GM23338 (cell line): ENCODE data around the gene ACOXL. TPM values are rescaled to one million over a fixed set of nuclear protein-coding genes. Genes with fewer than 3 reads are reported as not detected.

ENCODE experiments used
- ATAC-seq: fragments of 200-7000 bp; cut with Tn5 transposase; 3 replicates; pipeline ENCODE4 v1.9.1; 2020
- DNase-seq: peaks from one replicate; pipeline ENCODE4 v3.0.0-alpha.2; 2015; ENCODE audit warnings: low spot score
- H2AFZ ChIP-seq: fragments of 200-600 bp; sonication (generic); 2 replicates; pipeline ENCODE4 v1.8.0; 2016; ENCODE audit warnings: antibody characterized with exemption, mild to moderate bottlenecking, moderate library complexity
- H3F3A ChIP-seq: fragments of 200-600 bp; sonication (generic); replicated peaks from 2 replicates; pipeline ENCODE4 v1.8.0; 2017; ENCODE audit warnings: antibody characterized with exemption, mixed run types, low read depth
- H3K27ac ChIP-seq: fragments of 200-600 bp; sonication (generic); 2 replicates; pipeline ENCODE4 v1.6.1; 2016; ENCODE audit warnings: low read depth
- H3K27me3 ChIP-seq: fragments of 200-600 bp; sonication (generic); 2 replicates; pipeline ENCODE4 v1.8.0; 2016; ENCODE audit warnings: mild to moderate bottlenecking, mixed run types, moderate library complexity; ENCODE audit not compliant: insufficient read depth
- H3K36me3 ChIP-seq: fragments of 200-600 bp; sonication (generic); 2 replicates; pipeline ENCODE4 v1.8.0; 2016; ENCODE audit warnings: mild to moderate bottlenecking; ENCODE audit not compliant: insufficient read depth
- H3K4me1 ChIP-seq: fragments of 200-600 bp; sonication (generic); 2 replicates; pipeline ENCODE4 v1.8.0; 2016; ENCODE audit warnings: mild to moderate bottlenecking, moderate library complexity; ENCODE audit not compliant: insufficient read depth
- H3K4me2 ChIP-seq: fragments of 200-600 bp; sonication (generic); 2 replicates; pipeline ENCODE4 v1.7.1; 2017; ENCODE audit warnings: mixed run types
- H3K4me3 ChIP-seq: fragments of 200-600 bp; sonication (generic); 2 replicates; pipeline ENCODE4 v1.6.1; 2016; ENCODE audit warnings: mixed run types
- H3K79me2 ChIP-seq: fragments of 200-600 bp; sonication (generic); replicated peaks from 2 replicates; pipeline ENCODE4 v1.8.0; 2017; ENCODE audit warnings: mild to moderate bottlenecking; ENCODE audit not compliant: insufficient read depth
- H3K9me2 ChIP-seq: fragments of 200-600 bp; sonication (generic); 2 replicates; pipeline ENCODE4 v1.8.0; 2017; ENCODE audit not compliant: insufficient read depth
- H4K20me1 ChIP-seq: fragments of 200-600 bp; sonication (generic); replicated peaks from 2 replicates; pipeline ENCODE4 v1.8.0; 2017; ENCODE audit warnings: mild to moderate bottlenecking; ENCODE audit not compliant: insufficient read depth
- H3K27ac Mint-ChIP-seq: 2 replicates; pipeline ENCODE4 v1.8.0; 2020; ENCODE audit warnings: inconsistent platforms, mild to moderate bottlenecking, moderate library complexity, mixed read lengths
- H3K27me3 Mint-ChIP-seq: 3 replicates; pipeline ENCODE4 v1.8.0; 2022; ENCODE audit warnings: low read depth, mild to moderate bottlenecking, moderate library complexity, mixed read lengths, inconsistent platforms; ENCODE audit not compliant: insufficient read depth, poor library complexity
- H3K36me3 Mint-ChIP-seq: 3 replicates; pipeline ENCODE4 v1.8.0; 2021; ENCODE audit warnings: low read depth, mild to moderate bottlenecking, inconsistent platforms, moderate library complexity, mixed read lengths
- H3K4me1 Mint-ChIP-seq: 3 replicates; pipeline ENCODE4 v1.8.0; 2020; ENCODE audit warnings: mild to moderate bottlenecking, inconsistent platforms, mixed read lengths
- H3K4me3 Mint-ChIP-seq: 3 replicates; pipeline ENCODE4 v1.8.0; 2021; ENCODE audit warnings: moderate library complexity, mild to moderate bottlenecking, inconsistent platforms, mixed read lengths
- H3K9me3 Mint-ChIP-seq: 3 replicates; pipeline ENCODE4 v1.8.0; 2020; ENCODE audit warnings: moderate library complexity, mild to moderate bottlenecking, inconsistent platforms, mixed read lengths
- CREB1 ChIP-seq: fragments of 250-450 bp; sonication (Bioruptor Pico); IDR thresholded peaks from 2 replicates; pipeline ENCODE4 v1.5.0; 2020; ENCODE audit warnings: low read depth, mild to moderate bottlenecking, moderate library complexity
- EZH2 ChIP-seq: fragments of 200-600 bp; sonication (generic); IDR thresholded peaks from one replicate; pipeline ENCODE4 v1.8.0; 2017; ENCODE audit warnings: antibody characterized with exemption, mild to moderate bottlenecking, low read depth; ENCODE audit not compliant: unreplicated experiment
- JUNB ChIP-seq: IDR thresholded peaks from one replicate; pipeline ENCODE4 v1.6.1; 2016; ENCODE audit warnings: antibody characterized with exemption; ENCODE audit not compliant: unreplicated experiment
- NANOG ChIP-seq: IDR thresholded peaks from 2 replicates; pipeline ENCODE4 v1.6.1; 2016; ENCODE audit warnings: antibody characterized with exemption, borderline replicate concordance
- POLR2AphosphoS5 ChIP-seq: IDR thresholded peaks from 2 replicates; pipeline ENCODE4 v1.6.1; 2016; ENCODE audit warnings: antibody characterized with exemption, low read depth
- STAT1 ChIP-seq: IDR thresholded peaks from one replicate; pipeline ENCODE4 v1.6.1; 2016; ENCODE audit warnings: antibody characterized with exemption; ENCODE audit not compliant: unreplicated experiment
- ZNF331 ChIP-seq: fragments of 250-450 bp; sonication (Bioruptor Pico); IDR thresholded peaks from 2 replicates; pipeline ENCODE4 v1.5.0; 2020; ENCODE audit warnings: low read depth, mild to moderate bottlenecking, moderate library complexity
- polyA plus RNA-seq: library from polyadenylated mRNA; unstranded; fragments of >200 nt; fragmentation: Nextera tagmentation; extraction: Ambion mirVana; gene quantifications from 2 replicates; pipeline ENCODE4 v1.2.1, GENCODE V29; 2016
- total RNA-seq: library from RNA; depleted of rRNA; stranded (reverse); fragments of >200 nt; shearing (Covaris generic); gene quantifications from 2 replicates; pipeline ENCODE4 v1.2.3, GENCODE V29; 2014
- TF ChIP-seq, protein P1 (sequence below): fragments of 250-450 bp; sonication (Bioruptor Pico); IDR thresholded peaks from 2 replicates; pipeline ENCODE4 v1.5.0; 2020; ENCODE audit warnings: mild to moderate bottlenecking, moderate library complexity
- TF ChIP-seq, protein P2 (sequence below), 2 experiments: fragments of 200-600 bp in 1 of 2; sonication (generic) in 1 of 2; conservative IDR thresholded peaks; 2 replicates each; pipeline versions ENCODE4 v1.5.1 to v1.6.1; 2016 to 2017; ENCODE audit warnings: antibody characterized with exemption in 2 of 2, low read depth in 2 of 2, mild to moderate bottlenecking in 2 of 2, moderate library complexity in 1 of 2

The ACOXL gene
- total and polyA plus RNA-seq, 2 experiments from 2014 or later = 9.0 to 14.7 TPM

DNA sequence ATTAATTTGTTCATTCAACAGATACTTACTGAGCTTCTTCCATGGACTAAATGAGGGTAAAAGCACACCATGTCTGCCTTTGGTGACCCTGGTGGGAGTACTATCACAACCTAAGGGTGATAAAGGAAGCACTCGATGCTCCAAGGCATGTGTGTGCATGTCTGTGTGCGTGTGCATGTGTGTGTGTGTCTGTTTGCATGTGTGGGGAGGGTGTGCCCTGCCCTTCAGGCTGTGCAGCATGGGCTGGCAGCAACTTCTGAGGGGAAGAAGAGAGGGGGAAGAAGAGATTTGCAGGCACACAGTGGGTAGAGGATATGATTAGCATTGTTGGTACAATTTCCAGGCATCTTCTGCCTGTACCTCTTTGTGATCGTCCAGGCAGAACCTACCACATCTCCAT, 121.6 kb downstream of the ACOXL start (continued):
- TF ChIP-seq, protein P1, sequence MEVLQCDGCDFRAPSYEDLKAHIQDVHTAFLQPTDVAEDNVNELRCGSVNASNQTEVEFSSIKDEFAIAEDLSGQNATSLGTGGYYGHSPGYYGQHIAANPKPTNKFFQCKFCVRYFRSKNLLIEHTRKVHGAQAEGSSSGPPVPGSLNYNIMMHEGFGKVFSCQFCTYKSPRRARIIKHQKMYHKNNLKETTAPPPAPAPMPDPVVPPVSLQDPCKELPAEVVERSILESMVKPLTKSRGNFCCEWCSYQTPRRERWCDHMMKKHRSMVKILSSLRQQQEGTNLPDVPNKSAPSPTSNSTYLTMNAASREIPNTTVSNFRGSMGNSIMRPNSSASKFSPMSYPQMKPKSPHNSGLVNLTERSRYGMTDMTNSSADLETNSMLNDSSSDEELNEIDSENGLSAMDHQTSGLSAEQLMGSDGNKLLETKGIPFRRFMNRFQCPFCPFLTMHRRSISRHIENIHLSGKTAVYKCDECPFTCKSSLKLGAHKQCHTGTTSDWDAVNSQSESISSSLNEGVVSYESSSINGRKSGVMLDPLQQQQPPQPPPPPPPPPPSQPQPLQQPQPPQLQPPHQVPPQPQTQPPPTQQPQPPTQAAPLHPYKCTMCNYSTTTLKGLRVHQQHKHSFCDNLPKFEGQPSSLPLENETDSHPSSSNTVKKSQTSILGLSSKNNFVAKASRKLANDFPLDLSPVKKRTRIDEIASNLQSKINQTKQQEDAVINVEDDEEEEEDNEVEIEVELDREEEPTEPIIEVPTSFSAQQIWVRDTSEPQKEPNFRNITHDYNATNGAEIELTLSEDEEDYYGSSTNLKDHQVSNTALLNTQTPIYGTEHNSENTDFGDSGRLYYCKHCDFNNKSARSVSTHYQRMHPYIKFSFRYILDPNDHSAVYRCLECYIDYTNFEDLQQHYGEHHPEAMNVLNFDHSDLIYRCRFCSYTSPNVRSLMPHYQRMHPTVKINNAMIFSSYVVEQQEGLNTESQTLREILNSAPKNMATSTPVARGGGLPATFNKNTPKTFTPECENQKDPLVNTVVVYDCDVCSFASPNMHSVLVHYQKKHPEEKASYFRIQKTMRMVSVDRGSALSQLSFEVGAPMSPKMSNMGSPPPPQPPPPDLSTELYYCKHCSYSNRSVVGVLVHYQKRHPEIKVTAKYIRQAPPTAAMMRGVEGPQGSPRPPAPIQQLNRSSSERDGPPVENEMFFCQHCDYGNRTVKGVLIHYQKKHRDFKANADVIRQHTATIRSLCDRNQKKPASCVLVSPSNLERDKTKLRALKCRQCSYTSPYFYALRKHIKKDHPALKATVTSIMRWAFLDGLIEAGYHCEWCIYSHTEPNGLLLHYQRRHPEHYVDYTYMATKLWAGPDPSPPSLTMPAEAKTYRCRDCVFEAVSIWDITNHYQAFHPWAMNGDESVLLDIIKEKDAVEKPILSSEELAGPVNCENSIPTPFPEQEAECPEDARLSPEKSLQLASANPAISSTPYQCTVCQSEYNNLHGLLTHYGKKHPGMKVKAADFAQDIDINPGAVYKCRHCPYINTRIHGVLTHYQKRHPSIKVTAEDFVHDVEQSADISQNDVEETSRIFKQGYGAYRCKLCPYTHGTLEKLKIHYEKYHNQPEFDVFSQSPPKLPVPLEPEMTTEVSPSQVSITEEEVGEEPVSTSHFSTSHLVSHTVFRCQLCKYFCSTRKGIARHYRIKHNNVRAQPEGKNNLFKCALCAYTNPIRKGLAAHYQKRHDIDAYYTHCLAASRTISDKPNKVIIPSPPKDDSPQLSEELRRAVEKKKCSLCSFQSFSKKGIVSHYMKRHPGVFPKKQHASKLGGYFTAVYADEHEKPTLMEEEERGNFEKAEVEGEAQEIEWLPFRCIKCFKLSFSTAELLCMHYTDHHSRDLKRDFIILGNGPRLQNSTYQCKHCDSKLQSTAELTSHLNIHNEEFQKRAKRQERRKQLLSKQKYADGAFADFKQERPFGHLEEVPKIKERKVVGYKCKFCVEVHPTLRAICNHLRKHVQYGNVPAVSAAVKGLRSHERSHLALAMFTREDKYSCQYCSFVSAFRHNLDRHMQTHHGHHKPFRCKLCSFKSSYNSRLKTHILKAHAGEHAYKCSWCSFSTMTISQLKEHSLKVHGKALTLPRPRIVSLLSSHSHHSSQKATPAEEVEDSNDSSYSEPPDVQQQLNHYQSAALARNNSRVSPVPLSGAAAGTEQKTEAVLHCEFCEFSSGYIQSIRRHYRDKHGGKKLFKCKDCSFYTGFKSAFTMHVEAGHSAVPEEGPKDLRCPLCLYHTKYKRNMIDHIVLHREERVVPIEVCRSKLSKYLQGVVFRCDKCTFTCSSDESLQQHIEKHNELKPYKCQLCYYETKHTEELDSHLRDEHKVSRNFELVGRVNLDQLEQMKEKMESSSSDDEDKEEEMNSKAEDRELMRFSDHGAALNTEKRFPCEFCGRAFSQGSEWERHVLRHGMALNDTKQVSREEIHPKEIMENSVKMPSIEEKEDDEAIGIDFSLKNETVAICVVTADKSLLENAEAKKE (CRISPR knock-in tag) = no peak
- TF ChIP-seq STAT1 = no peak
- TF ChIP-seq ZNF331 = no peak
- no peak for TF ChIP-seq JUNB
- TF ChIP-seq CREB1 (CRISPR knock-in tag) = no peak

DNA sequence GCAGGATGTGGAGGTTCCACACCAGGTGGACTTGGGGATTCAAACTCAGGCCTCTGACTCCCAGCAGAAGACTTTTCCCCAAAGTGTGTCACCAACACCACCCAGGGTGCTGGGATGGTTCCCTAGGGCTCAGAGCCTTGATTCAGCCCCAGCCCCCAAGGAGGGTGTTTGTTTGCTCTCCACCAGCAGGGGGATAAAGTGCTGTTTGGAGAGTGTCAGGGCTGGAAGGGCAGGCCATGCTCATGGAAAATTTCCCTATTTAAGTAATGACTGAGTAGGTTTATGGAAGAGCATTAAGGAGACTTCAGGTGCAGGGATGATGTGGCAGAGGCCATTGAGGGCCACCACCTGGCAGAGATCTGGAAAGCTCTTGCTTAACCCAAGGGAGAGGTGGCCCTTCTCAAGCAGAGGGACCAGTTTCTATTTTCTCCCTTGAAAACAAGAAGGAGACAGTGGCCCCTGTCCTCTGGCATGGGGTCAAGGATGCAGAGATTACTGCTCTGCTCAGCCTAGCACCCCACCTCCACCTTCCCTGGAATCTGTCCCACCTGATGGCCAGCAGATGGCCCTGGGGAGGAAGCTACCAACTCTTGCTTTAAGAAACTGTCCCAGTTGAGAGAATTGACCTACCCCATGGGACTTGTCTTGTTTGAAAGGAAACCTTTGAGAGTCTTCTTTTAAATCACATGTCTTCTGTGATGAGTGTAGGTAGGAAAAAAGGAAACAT, 122.1 kb downstream of the ACOXL start:
- ATAC-seq = peak; percentile 88
- Mint-ChIP-seq H3K36me3 (peaks cover 8% of the 10 kb centered on the region; the same call in 2 of the 3 replicates), H3K4me3 (no peak overlapping the region), H3K27me3 (peaks cover 1% of the 10 kb centered on the region), H3K9me3 (no peaks in the 10 kb centered on the region; the same call in 2 of the 3 replicates), H3K27ac (no peak overlapping the region; the same call in 1 of the 2 replicates), H3K4me1 (peaks cover 34% of the 10 kb centered on the region)
- H3F3A ChIP-seq = peaks cover 8% of the 10 kb centered on the region; the same call in 1 of the 2 replicates
- H4K20me1 ChIP-seq = no peaks in the 10 kb centered on the region
- no peak overlapping the region for H3K4me3 ChIP-seq
- no peak overlapping the region for H3K4me2 ChIP-seq
- no peaks in the 10 kb centered on the region for H3K27me3 ChIP-seq
- H3K36me3 ChIP-seq = no peaks in the 10 kb centered on the region
- no peak overlapping the region for H3K27ac ChIP-seq
- peak; percentile 57 for DNase-seq
- peaks cover 5% of the 10 kb centered on the region for H3K9me2 ChIP-seq
- H3K79me2 ChIP-seq = no peaks in the 10 kb centered on the region
- no peak overlapping the region for H2AFZ ChIP-seq
- peaks cover 32% of the 10 kb centered on the region for H3K4me1 ChIP-seq
- TF ChIP-seq POLR2AphosphoS5 (no peak), CREB1 (CRISPR knock-in tag) (no peak), ZNF331 (no peak), NANOG (no peak), EZH2 (no peak), JUNB (no peak), STAT1 (no peak)
- TF ChIP-seq, protein P2, sequence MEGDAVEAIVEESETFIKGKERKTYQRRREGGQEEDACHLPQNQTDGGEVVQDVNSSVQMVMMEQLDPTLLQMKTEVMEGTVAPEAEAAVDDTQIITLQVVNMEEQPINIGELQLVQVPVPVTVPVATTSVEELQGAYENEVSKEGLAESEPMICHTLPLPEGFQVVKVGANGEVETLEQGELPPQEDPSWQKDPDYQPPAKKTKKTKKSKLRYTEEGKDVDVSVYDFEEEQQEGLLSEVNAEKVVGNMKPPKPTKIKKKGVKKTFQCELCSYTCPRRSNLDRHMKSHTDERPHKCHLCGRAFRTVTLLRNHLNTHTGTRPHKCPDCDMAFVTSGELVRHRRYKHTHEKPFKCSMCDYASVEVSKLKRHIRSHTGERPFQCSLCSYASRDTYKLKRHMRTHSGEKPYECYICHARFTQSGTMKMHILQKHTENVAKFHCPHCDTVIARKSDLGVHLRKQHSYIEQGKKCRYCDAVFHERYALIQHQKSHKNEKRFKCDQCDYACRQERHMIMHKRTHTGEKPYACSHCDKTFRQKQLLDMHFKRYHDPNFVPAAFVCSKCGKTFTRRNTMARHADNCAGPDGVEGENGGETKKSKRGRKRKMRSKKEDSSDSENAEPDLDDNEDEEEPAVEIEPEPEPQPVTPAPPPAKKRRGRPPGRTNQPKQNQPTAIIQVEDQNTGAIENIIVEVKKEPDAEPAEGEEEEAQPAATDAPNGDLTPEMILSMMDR (conservative IDR thresholded peaks at IDR 0.05; ENCODE audit: low read depth in 2 of 2) = peak; percentile 54 to 58
